ENCODE results near the gene ZFP62. TPM values are rescaled to one million over a fixed set of nuclear protein-coding genes. Genes with fewer than 3 reads are reported as not detected.

The ZFP62 gene
- polyA plus RNA-seq, 12 donors, result 23.5 to 43.3 (median 29.5) TPM; not detected in 1

DNA sequence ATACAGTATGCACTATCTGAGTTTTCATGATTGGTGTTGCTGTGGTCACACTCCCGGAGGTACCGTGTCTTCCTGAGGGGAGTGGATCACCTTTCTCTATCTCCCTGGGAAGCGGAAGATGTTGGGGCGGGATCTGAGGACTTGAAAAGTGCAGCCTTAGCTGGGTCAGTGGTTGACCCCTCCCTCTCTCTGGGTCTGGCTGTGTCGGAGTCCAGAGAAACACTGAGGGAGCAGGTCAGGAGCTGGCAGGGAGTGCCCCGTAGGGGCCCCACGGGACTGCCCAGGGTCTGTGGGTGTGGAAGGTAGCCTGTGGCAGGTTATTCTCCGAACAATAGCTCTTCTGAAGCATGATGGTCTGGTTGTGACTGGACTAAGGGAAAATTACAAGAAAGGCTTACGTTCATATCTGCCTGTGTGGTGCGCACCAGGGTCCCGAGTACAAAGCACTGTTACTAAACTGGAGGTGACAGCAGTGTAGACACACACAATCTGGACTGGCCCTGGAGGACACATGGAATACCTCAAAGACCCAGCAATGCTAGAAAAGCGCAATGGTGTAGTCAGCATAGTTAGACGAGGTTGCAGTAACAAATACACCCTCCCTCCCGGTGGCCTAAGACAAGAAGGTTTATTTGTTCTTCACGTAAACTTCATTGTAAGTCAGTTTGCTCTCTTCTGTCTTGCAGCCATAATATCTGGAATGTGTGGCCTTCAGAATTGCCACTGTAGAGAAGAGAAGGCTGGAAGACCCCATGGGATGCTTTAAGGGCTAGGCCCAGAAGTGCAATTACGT, 9.4 kb upstream of the ZFP62 start:
- DNase-seq, result no peak

GRCh38 chr5:180869587-180869986, 8.5 kb upstream of the ZFP62 start:
- DNase-seq, result no peak

DNA sequence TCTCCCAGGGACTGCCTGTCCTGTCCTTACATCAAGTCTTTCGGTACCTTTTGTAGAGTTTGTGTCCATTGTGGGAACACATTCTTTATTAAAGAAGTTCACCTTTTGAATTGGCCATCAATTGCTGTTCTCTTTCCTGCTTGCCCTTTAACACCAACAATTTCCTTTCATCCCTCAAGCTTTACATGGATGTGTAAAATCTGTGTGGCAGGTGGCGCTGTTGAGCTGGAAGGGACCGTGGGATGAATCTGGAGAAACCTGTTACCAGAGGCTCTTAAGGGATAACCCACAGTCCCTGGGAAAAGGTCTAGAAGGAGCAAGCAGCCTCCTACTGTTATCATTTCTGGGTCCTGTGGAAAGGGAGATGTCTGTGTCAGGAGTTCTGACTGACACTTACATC, 7.9 kb upstream of the ZFP62 start:
- peak; percentile 68 for DNase-seq

- DNase-seq, result peak; percentile 22
Measured at GRCh38 chr5:180866985-180867384, 5.9 kb upstream of the ZFP62 start.

DNA sequence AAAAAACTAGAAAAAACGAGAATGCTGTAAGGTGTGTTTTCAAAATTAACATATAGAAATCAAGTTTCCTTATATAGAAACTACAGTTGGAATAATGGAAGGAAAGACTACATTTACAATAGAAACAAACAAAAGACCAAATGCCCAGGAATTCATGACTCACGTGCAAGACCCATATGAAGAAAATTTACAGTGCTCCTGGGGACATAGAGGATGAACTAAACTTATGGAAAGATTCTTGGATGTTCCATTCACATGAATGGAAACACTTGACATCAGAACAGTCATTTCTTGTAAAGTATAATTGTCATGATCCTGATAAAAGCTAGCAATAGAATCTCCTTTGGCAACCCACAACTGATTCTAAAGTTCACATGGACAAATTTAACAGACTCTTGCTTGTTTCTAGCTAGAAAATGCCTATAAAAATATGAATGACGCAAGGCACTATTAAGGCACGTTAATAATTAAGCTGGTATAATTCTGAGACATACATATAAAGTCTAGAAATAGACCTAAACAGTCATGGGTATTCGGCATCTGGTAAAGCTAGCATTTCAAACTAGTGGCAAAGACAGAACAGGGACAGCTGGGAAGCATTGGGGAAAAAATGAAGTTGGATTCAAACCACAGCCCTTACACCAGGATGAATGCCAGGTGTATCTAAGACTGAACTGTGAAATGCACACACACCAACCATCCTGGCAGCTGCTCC, 5.1 kb upstream of the ZFP62 start:
- DNase-seq, result peak; percentile 46

GRCh38 chr5:180862645-180863044, 1.6 kb upstream of the ZFP62 start:
- DNase-seq, result no peak

GRCh38 chr5:180860273-180860886, 696 bp downstream of the ZFP62 start:
- no peak for DNase-seq

GRCh38 chr5:180858586-180858985, 2.5 kb downstream of the ZFP62 start:
- no peak for DNase-seq

DNA sequence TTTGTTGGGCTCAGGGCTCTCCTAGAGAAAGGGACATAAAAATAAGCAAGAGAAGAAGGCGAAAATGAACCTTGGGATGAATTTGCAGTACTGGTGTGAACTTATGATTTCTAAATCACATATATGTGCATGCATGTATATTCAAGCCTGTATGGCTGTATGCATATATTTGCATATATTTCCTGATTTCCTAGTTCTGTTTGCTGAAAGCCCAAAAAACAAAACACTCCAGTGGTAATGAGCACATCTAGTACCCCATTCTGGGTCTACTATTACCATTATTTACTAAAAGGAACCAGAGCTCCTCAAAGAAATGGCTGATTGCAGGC, 7.3 kb downstream of the ZFP62 start:
- no peak for DNase-seq

DNA sequence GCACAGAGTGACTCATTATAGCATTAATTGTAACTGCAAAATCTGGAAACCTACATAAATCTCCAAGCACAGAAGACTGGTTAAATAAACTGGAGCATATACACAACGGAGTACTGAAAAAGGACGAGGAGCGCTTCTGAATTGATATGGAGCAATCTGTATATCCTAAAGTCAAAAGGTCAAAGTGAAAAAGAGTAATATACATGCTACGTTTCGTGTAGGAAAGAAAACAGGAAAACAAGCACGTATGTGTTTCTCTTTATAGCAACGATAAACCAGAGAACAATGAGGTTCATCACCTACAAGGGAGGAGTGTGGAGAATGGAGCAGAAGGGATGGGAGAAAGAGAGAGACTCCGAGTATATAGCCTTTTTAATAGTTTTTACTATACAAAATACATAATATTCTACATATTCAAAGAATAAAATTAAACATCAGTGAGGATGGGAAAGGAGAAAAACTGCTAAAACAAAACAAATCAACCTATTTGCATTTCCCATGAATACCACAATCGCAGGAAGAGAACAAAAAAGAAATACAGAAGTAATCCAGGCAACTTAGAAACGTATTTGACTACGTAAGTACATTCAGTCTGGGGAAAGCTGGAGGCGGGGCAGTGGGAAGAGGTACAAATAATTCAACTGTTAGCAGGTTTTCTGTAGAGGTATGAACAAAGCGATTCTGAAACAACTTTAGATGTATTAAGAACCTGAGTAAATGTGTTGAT, 7.8 kb downstream of the ZFP62 start:
- no peak for DNase-seq

DNA sequence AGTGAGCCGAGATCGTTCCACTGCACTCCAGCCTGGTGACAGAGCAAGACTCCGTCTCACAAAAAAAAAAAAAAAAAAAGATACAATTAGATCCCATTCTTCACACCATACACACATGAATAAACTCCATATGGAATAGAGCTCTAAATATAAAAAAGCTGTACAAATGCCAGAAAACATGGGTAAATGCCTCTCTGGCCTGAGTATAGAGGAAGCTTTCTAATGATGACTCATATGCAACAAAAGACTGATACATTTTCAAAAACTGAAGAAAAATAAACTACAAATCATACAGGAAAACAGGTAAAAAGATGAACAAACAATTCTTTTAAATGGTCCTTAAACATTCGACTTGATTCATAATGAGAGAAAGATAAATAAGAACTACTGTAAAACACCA, 8.6 kb downstream of the ZFP62 start:
- DNase-seq, result no peak

- DNase-seq, result no peak
Measured at GRCh38 chr5:180850434-180851078, 10.5 kb downstream of the ZFP62 start.

DNA sequence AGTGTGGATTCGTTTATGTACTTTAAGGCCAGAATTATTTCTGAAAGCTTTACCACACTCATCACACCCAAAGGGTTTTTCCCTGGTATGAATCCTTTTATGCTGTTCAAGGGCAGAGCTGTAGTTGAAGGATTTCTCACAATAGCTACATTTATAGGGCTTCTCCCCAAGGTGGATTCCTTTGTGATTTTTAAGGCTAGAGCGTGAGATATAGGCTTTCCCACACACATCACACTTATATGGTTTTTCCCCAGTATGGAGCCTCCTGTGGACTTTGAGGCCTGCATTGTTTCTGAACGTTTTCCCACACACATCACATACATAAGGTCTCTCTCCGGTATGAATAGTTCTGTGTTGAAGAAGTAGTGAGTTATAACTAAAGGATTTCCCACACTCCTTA, 11.2 kb downstream of the ZFP62 start:
- DNase-seq, result no peak

DNA sequence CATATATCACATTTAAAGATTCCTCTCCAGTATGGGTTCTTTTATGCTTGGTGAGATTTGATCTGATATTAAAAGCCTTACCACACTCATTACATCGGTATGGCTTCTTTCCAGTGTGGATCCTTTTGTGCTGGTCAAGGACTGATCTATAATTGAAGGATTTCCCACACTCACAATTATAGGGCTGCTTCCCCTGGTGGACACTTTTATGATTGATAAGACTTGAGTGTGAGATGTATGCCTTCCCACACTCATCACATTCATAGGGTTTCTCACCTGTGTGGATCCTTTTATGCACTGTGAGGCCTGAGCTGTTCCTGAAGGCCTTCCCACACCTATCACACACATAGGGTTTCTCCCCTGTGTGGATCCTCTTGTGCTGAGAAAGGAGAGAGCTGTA, 12.2 kb downstream of the ZFP62 start:
- DNase-seq, result no peak

- DNase-seq, result no peak
Measured at GRCh38 chr5:180848265-180848664, 12.8 kb downstream of the ZFP62 start.

GRCh38 chr5:180847026-180847425, 14.1 kb downstream of the ZFP62 start:
- DNase-seq, result no peak

- DNase-seq, result no peak
Measured at GRCh38 chr5:180844858-180845257, 16.2 kb downstream of the ZFP62 start.

- DNase-seq, result no peak
Measured at GRCh38 chr5:180844432-180844831, 16.6 kb downstream of the ZFP62 start.

GRCh38 chr5:180839935-180840334, 21.1 kb downstream of the ZFP62 start:
- no peak for DNase-seq

DNA sequence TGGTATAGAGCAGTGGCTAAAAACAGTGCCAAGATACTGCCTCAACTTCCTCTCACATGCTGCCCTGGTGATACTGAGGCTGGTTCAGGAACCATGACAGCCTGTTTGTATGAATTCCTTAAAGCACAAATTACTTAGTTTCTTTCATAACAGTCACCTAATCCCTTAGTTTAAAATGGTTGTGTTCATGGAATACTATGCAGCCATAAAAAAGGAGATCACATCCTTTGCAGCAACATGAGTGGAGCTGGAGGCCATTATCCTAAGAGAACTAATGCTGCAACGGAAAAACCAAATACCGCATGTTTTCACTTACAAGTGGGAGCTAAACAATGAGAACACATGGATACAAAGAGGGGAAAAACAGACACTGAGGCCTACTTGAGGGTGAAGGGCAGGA, 21.8 kb downstream of the ZFP62 start:
- DNase-seq, result no peak

DNA sequence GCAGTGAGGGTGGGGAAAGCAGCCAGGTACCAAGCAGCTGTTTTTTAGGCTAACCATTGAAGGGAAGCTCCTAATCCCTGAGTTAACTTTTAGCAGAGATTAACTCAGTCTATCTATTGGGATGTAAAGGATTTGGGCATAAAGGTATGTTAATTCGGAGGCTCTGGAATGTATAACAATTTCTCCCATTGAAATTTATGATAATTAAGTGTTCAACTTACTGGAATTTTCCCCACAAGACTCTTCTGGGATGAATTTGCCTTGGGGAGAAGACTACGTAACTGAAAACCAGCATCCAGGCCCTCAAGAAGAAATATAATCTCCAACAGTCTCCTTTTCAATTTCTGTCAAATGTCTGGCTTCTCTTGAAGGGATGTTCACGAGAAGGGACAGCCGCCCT, 23.6 kb downstream of the ZFP62 start:
- DNase-seq, result no peak

DNA sequence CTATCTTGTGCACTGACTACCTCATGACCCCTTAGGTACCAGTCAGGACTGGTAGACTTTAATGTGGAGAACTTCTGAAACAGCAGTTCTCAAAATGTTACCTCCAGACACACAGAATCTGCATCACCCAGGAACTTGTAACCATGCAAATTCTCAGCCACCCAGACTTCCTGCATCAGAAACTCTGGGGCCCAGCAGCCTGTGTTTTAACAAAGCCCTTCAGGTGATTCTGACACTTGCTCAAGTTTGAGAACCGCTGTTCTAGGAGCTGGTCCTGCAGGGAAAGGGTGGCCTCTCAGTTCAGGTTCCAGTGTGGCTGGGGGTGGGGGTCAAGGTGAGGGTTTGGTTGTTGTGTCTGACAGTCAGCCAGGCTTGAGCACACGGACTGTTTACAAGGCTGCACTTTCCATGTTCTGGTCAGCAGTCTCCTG, 28.4 kb downstream of the ZFP62 start:
- no peak for DNase-seq
